ENCODE data around the gene SORL1. TPM values are rescaled to one million over a fixed set of nuclear protein-coding genes. Genes with fewer than 3 reads are reported as not detected.

Gene SORL1
- total and polyA plus RNA-seq, 2 of the 8 experiments (the other 6 are each of a cell fraction or from before 2014, with no cell fraction given): 38.1 to 65.5 TPM

GRCh38 chr11:121560236-121560635 lies 108.1 kb downstream of the SORL1 start:
- FAIRE-seq: no peak
- Histone ChIP-seq H3K27me3 (replicated peaks in 1 of 4; ENCODE audit: control insufficient read depth in 3 of 4, extremely low read depth in 1 of 4, insufficient read depth in 3 of 4, low read length in 3 of 4) (no peaks in the 10 kb centered on the region), H3K23me2 (ENCODE audit: low read depth, low read length) (no peaks in the 10 kb centered on the region), H4K8ac (ENCODE audit: extremely low read depth, insufficient read depth, low read length) (no peak overlapping the region), H3K23ac (ENCODE audit: insufficient read length) (no peak overlapping the region), H2BK5ac (ENCODE audit: low read depth, low read length) (no peak overlapping the region), H3K36me3 (ENCODE audit: control insufficient read depth in 2 of 4, insufficient read depth in 4 of 4, low read length in 3 of 4) (peaks cover 16 to 42% (median 35%) of the 10 kb centered on the region in 4 experiments; a peak in 7 of 8 replicates), H4K91ac (replicated peaks; ENCODE audit: insufficient read length, low read length) (no peak overlapping the region), H3K79me2 (ENCODE audit: control insufficient read depth in 1 of 2, insufficient read depth in 2 of 2, low read length in 2 of 2) (no peaks in the 10 kb centered on the region), H2BK20ac (ENCODE audit: low read length) (no peak overlapping the region), H2BK12ac (ENCODE audit: low read depth, low read length) (no peak overlapping the region), H3K18ac (ENCODE audit: extremely low read depth, low read length) (no peak overlapping the region), H4K20me1 (replicated peaks in 1 of 2; ENCODE audit: control insufficient read depth in 1 of 2, insufficient read depth in 2 of 2, low read length in 2 of 2) (no peaks in the 10 kb centered on the region), H3K14ac (ENCODE audit: insufficient read length) (no peak overlapping the region), H3K4ac (replicated peaks; ENCODE audit: insufficient read length, low read depth, low read length) (no peak overlapping the region), H2BK120ac (replicated peaks; ENCODE audit: low read depth, low read length) (no peak overlapping the region), H2AFZ (ENCODE audit: low read length) (no peak overlapping the region), H3K4me3 (ENCODE audit: extremely low read depth in 1 of 4, insufficient read depth in 2 of 4, low read depth in 3 of 4, low read length in 4 of 4) (no peak overlapping the region), H3K9ac (replicated peaks in 1 of 4; ENCODE audit: extremely low read depth in 1 of 4, low read depth in 3 of 4, low read length in 3 of 4) (no peak overlapping the region), H3K4me2 (ENCODE audit: insufficient read depth in 1 of 2, low read depth in 2 of 2, low read length in 2 of 2) (no peak overlapping the region), H3K9me3 (ENCODE audit: insufficient read depth in 2 of 2, low read depth in 1 of 2, low read length in 1 of 2) (no peaks in the 10 kb centered on the region), H3K27ac (ENCODE audit: low read depth, low read length) (no peak overlapping the region), H3K4me1 (replicated peaks in 1 of 4; ENCODE audit: control insufficient read depth in 3 of 4, insufficient read depth in 4 of 4, low read length in 3 of 4) (peaks cover 0 to 5% (median 2%) of the 10 kb centered on the region in 4 experiments; a peak in 2 of 7 replicates), H3K79me1 (ENCODE audit: low read depth, low read length) (no peaks in the 10 kb centered on the region; the same call in 1 of the 2 replicates), H2BK15ac (ENCODE audit: low read length) (no peak overlapping the region), H2AK5ac (ENCODE audit: low read depth, low read length) (no peak overlapping the region), H3K56ac (replicated peaks; ENCODE audit: insufficient read length, low read depth, low read length) (no peak overlapping the region), H4K5ac (ENCODE audit: insufficient read length, low read depth, low read length) (no peak overlapping the region)
- no peak for DNase-seq (ENCODE audit: low read depth in 1 of 2, low spot score in 2 of 2)
- ChIA-PET POLR2A (ENCODE audit: partially characterized antibody) (no interaction called here), CTCF (ENCODE audit: partially characterized antibody) (interaction anchor here (1.0 kb wide), 1 partner anchor 17 kb away, joined by 5 read pairs; no protein-coding TSS in a partner anchor)
- TF ChIP-seq ATF3 (IDR thresholded peaks at IDR 0.05; ENCODE audit: insufficient read depth, low read depth, low read length) (no peak), RNF2 (IDR thresholded peaks at IDR 0.05; ENCODE audit: borderline replicate concordance, low read depth, low read length, missing control alignments, poor library complexity, severe bottlenecking) (no peak), EP300 (IDR thresholded peaks at IDR 0.05; ENCODE audit: borderline replicate concordance in 1 of 2, low read depth in 2 of 2, low read length in 2 of 2) (no peak), GABPA (IDR thresholded peaks at IDR 0.05; ENCODE audit: borderline replicate concordance, insufficient read depth, low read length) (no peak), JUND (IDR thresholded peaks at IDR 0.05; ENCODE audit: low read length) (no peak), KDM1A (IDR thresholded peaks at IDR 0.05; ENCODE audit: borderline replicate concordance, low read length) (no peak)

Data from H1 (cell line).